A549 (cell line): ENCODE results near the gene PLEKHA1.

ENCODE experiments used
- BHLHE40 ChIP-seq: IDR thresholded peaks from 2 replicates; pipeline ENCODE4 v1.6.1; 2012; ENCODE audit warnings: low read depth, low read length, inconsistent platforms
- CTCF ChIP-seq: fragments of >200 bp; sonication (Bioruptor Twin); formaldehyde crosslinking; IDR thresholded peaks from 3 replicates; pipeline ENCODE4 v1.5.1; 2016
- EP300 ChIP-seq, 2 experiments: fragments of >200 bp; sonication (Bioruptor Twin); formaldehyde crosslinking; IDR thresholded peaks; 2 replicates in 1 of 2; 3 replicates in 1 of 2; pipeline ENCODE4 v1.6.1; 2016 to 2017
- ESRRA ChIP-seq: fragments of 150-350 bp; IDR thresholded peaks from 2 replicates; pipeline ENCODE4 v1.6.1; 2014; ENCODE audit warnings: mild to moderate bottlenecking, low read length, borderline replicate concordance
- HEYL ChIP-seq: fragments of 250-450 bp; sonication (Bioruptor Pico); IDR thresholded peaks from 2 replicates; pipeline ENCODE4 v1.8.0; 2021; ENCODE audit warnings: mild to moderate bottlenecking, moderate library complexity
- MAFK ChIP-seq: fragments of 450-650 bp; IDR thresholded peaks from 2 replicates; pipeline ENCODE4 v1.6.1; 2014; ENCODE audit not compliant: partially characterized antibody
- POLR2A ChIP-seq: IDR thresholded peaks from 2 replicates; pipeline ENCODE4 v1.6.1; 2012; ENCODE audit warnings: mild to moderate bottlenecking, low read length
- RAD21 ChIP-seq, 2 experiments: fragments of >200 bp in 1 of 2; sonication (Bioruptor Twin) in 1 of 2; formaldehyde crosslinking in 1 of 2; IDR thresholded peaks in 1 of 2; conservative IDR thresholded peaks in 1 of 2; 2 replicates in 1 of 2; 3 replicates in 1 of 2; pipeline ENCODE4 v1.6.1; 2012 to 2018; ENCODE audit warnings: inconsistent platforms in 1 of 2
- SREBF2 ChIP-seq: fragments of 450-650 bp; IDR thresholded peaks from 2 replicates; pipeline ENCODE4 v1.6.1; 2014; ENCODE audit warnings: mild to moderate bottlenecking, moderate library complexity
- ZSCAN20 ChIP-seq: fragments of 250-450 bp; sonication (Bioruptor Pico); IDR thresholded peaks from 2 replicates; pipeline ENCODE4 v1.8.0; 2022; ENCODE audit warnings: mild to moderate bottlenecking, moderate library complexity

- TF ChIP-seq POLR2A (no peak), EP300 (IDR thresholded peaks at IDR 0.05) (no peak), RAD21 (conservative IDR thresholded peaks at IDR 0.05 in 1 of 2, IDR thresholded peaks at IDR 0.05 in 1 of 2) (no peak), ESRRA (no peak), BHLHE40 (no peak), CTCF (no peak), SREBF2 (no peak), ZSCAN20 (CRISPR knock-in tag) (no peak), HEYL (CRISPR knock-in tag) (no peak), MAFK (no peak)
Observed at GRCh38 chr10:122336961-122337360, 37.5 kb upstream of the PLEKHA1 start.
